Ramos (cell line): ENCODE data around the gene EDDM13.
"Not testable (repeated sequence)": the region's sequence is repeated elsewhere in the genome, so short reads cannot be mapped to it uniquely, and the experiment has no call there.

Source experiments
- in situ Hi-C: fragments of 300-500 bp; cut with MboI; formaldehyde crosslinking; loops from one replicate; pipeline ENCODE4 v1.14.3; 2022; ENCODE audit warnings: low sequenced_read_pairs; ENCODE audit not compliant: unreplicated experiment

Gene EDDM13

DNA sequence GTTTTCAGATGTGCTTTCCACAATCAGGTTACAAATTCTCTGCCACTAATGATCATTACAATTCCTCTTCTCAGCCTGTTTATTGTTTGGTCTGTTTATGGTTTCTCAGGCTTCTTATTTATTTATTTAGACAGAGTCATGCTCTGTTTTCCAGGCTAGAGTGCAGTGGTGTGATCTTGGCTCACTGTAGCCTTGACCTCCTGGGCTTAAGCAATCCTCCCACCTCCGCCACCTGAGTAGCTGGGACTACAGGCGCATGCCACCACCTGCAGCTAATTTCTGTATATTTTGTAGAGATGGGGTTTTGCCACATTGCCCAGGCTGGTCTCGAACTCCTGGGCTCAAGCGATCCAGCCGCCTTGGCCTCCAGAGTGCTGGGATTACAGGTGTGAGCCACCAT lies 44.2 kb downstream of the EDDM13 start:
- in situ Hi-C loops = loop anchor here (25.0 kb wide), 1 partner anchor 229 kb away; no protein-coding TSS in a partner anchor

GRCh38 chr19:56317749-56318148 lies 45.2 kb downstream of the EDDM13 start:
- in situ Hi-C loops = loop anchor here (25.0 kb wide), 1 partner anchor 230 kb away; no protein-coding TSS in a partner anchor

DNA sequence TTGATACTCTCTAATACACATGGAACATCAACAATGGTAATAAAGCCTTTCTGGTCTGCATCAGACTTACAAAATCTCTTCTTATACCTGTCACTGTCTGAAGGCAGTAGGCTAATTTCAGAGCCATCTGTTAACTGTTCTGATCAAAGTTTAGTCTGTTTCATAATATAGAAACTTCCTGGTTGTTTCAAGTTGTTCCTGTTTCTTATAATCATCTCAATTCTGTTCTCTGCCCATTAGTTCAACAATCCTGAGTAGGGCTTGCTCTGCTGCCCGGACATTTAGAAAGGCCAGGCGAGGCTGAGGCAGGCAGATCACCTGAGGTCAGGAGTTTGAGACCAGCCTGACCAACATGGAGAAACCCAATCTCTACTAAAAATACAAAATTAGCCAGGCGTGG lies 47.4 kb downstream of the EDDM13 start:
- in situ Hi-C loops = loop anchor here (25.0 kb wide), 1 partner anchor 233 kb away; no protein-coding TSS in a partner anchor

GRCh38 chr19:56321254-56321988 lies 48.9 kb downstream of the EDDM13 start:
- in situ Hi-C loops = loop anchor here (25.0 kb wide), 1 partner anchor 234 kb away; no protein-coding TSS in a partner anchor

- in situ Hi-C loops = loop anchor here (25.0 kb wide), 1 partner anchor 235 kb away; no protein-coding TSS in a partner anchor
These were observed 49.5 kb downstream of the EDDM13 start for GRCh38 chr19:56321989-56322440.

DNA sequence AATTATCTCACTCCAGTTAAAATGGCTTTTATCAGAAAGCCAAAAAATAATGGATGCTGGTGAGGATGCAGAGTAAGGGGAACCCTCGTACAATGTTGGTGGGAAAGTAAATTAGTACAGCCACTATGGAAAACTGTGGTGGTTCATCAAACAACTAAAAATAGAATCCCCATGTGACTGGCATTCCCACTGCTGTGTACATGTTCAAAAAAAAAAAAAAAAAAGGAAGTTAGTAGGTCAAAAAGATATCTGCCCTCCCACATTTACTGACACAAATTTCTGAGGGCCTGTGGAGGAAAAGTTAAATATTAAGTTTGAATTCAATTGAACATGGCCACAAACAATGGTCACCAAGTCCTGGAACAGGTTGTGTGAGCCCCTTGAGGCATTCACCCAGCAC lies 51.9 kb downstream of the EDDM13 start:
- in situ Hi-C loops = loop anchor here (25.0 kb wide), 1 partner anchor 237 kb away; no protein-coding TSS in a partner anchor

GRCh38 chr19:56332695-56333094 lies 60.1 kb downstream of the EDDM13 start:
- in situ Hi-C loops = no loop called here

DNA sequence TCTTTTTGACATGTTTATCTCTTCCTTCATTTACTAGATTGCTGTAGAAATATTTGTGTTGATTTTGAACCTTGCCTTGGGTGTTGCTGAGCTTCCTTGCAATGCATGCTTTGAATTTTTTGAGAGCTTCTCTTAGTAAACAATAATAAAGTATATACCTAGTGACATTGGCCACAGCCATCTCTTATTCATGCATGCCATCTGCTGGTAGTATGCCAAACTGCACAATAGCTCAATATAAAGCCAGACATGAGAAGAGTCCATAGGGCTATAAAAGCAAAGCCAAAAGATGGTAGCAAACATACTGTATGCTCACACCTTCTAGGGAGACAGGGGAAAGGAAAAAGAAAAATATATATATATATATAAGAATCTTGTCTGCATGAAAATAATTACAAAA lies 61.0 kb downstream of the EDDM13 start:
- in situ Hi-C loops = no loop called here

DNA sequence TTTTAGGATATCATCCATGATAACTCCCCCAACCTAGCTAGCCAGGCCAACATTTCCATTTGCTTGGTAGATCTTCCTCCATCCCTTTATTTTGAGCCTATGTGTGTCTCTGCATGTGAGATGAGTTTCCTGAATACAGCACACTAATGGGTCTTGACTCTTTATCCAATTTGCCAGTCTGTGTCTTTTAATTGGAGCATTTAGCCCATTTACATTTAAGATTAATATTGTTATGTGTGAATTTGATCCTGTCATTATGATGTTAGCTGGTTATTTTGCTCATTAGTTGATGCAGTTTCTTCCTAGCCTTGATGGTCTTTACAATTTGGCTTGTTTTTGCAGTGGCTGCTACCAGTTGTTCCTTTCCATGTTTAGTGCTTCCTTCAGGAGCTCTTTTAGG lies 62.8 kb downstream of the EDDM13 start:
- in situ Hi-C loops = not testable (repeated sequence)

DNA sequence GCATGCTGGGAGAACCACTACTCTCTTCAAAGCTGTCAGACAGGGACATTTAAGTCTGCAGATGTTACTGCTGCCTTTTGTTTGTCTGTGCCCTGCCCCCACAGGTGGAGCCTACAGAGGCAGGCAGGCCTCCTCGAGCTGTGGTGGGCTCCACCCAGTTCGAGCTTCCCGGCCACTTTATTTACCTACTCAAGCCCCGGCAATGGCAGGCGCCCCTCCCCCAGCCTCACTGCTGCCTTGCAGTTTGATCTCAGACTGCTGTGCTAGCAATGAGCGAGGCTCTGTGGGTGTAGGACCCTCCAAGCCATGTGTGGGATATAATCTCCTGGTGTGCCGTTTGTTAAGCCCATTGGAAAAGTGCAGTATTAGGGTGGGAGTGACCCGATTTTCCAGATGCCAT lies 64.5 kb downstream of the EDDM13 start:
- in situ Hi-C loops = not testable (repeated sequence)

- in situ Hi-C loops = not testable (repeated sequence)
These were observed 66.5 kb downstream of the EDDM13 start for GRCh38 chr19:56339031-56339430.

GRCh38 chr19:56341948-56342347 lies 69.4 kb downstream of the EDDM13 start:
- in situ Hi-C loops = no loop called here

DNA sequence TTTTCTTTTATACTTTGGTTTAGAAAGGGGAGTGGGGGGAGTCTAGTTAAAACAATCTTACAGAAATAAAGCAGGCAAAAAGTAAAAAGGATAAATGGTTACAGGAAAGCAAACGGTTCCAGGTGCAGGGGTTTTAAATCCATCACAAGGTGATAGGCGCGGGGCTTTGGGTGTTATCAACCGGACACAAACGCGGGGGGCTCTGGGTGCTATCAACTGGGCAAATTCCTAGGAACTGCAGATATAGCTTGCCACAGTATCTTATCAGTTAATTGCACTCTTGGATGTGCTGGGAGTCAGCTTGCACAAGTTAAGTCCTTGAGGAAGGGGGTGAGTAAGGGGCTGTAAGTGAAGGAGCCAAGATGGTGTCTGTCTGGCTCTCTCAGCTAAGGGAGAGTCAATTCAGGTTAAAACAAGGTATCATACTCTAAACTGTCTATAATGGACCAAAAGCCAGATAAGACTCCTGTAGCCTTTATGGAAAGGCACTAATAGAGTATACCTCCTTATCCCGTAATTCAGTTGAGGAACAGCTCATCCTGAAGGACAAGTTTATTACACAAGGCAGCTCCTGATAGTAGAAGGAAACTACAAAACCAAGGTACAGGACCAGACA lies 74.7 kb downstream of the EDDM13 start:
- in situ Hi-C loops = no loop called here

DNA sequence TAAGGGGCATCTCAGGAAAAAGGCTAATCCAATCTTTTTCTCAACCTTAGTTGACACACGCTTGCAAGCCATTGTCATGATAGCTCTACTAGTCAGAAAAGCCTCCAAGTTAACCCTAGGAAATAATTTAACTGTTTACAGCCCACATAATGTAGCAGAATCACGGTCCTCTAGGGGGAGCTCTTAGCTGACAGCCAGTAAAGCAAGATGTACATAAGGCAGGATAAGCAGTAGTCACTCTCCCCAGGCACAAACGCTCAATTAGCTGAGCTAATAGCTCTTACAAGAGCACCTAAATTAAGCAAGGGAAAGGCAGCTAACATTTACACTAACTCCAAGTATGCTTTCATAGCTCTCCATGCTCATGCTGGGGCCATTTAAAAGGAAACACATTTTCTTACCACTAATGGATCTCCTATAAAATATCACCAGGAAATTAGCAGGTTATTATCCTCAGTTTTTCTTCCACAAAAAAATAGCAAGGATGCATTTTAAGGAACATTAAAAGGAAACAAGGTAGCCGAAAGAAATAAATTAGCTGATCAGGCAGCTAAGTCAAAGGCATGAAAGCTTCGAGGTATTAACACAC lies 75.8 kb downstream of the EDDM13 start:
- in situ Hi-C loops = no loop called here

DNA sequence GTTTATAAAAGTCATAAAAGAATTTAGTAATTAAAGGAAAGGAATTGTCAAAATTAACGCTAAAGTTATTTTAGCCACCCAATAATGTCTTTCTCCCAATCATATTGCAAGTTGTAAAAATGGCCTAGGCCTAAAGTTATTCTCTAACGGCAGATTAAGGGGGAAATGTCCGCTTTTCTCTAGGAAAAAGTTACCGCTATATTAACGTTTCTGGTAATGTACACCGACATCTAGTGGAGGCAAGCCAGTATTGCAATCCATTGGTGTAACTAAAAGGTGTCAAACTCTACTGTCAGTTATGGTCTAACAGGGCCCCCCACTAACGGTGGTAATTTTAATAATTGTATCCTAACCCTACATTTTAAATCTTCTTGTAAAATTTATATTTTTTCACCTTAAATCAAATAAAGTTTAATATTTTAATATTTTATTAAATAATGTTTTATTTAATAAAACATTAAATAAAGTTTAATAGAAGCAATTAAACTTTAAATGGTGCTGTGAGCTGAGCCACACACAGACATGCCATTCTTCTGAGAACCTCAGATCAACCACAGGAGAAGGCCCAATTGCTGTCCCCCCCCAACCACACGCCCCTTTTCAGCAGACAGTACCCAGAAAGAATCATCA lies 78.0 kb downstream of the EDDM13 start:
- in situ Hi-C loops = no loop called here

DNA sequence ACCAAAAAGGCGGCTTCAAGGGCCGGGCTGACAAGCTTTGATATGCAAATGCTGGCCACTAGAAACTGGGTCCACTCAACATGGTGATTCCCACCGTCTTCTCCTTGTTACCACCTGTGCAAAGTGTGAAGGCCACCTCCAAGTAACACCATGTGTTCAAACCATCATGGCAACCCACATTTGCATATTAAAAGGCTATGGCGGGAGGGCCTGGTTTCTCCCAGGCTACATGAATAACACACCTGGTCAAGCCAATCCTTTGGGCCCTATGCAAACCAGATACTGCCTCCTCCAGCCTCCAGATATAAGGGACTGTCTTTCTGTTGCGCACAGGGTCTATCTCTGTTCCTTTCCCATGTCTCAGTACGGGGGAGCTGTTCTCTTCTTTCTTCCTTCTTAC lies 78.7 kb downstream of the EDDM13 start:
- in situ Hi-C loops = no loop called here

DNA sequence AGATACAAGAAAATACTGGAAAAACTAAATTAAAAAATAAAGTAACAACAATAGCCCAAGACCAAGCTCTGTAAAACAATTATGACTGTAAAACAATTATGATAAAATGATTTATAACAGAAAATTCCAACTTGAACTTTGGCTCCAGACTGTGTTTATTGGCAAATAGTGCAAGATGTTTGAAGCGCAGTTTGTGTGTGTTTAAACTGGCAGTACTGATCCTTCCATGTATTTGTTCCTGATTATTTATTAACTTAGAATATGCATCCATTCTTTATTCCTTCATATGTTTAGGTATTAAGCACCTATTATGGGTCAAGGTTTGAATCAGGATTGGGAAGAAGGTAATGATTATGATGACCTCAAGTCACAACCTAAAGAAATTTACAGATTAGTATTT lies 83.0 kb downstream of the EDDM13 start:
- in situ Hi-C loops = no loop called here

GRCh38 chr19:56356944-56357343 lies 84.4 kb downstream of the EDDM13 start:
- in situ Hi-C loops = no loop called here
